Thyroid gland (tissue), 4 donors: ENCODE data around the gene RPL3.

Source experiments
- CTCF ChIP-seq, 6 experiments: fragments of 200-600 bp in 3 of 6; fragments of 450-650 bp in 3 of 6; sonication (generic) in 3 of 6; IDR thresholded peaks; one replicate each; pipeline ENCODE4 v1.5.1; 2016 to 2019; ENCODE audit warnings: antibody characterized with exemption in 6 of 6, mild to moderate bottlenecking in 2 of 6, inconsistent platforms in 1 of 6, moderate library complexity in 1 of 6
- POLR2A ChIP-seq, 2 donors: fragments of 450-650 bp; IDR thresholded peaks; one replicate each; pipeline ENCODE4 v1.6.1; 2017; ENCODE audit warnings: antibody characterized with exemption in 2 of 2, mild to moderate bottlenecking in 2 of 2, moderate library complexity in 1 of 2

- no peak for TF ChIP-seq CTCF (IDR thresholded peaks at IDR 0.05)
- TF ChIP-seq POLR2A (IDR thresholded peaks at IDR 0.05) = no peak
These were observed 44.5 kb upstream of the RPL3 start for GRCh38 chr22:39363751-39364515.
